B cell (primary cell): ENCODE data around the gene MDH2. TPM values are rescaled to one million over a fixed set of nuclear protein-coding genes. Genes with fewer than 3 reads are reported as not detected.

ENCODE experiments used
- ATAC-seq: fragments of 200-7000 bp; cut with Tn5 transposase; one replicate; pipeline ENCODE4 v1.10.0; 2021; ENCODE audit warnings: low read depth, mild to moderate bottlenecking, moderate number of reproducible peaks, moderate library complexity
- CTCF ChIA-PET: fragments of 350-600 bp; sonication (Branson Sonifier 250); formaldehyde crosslinking; loops from one replicate; lab custom pipeline; 2021; ENCODE audit warnings: antibody characterized with exemption, inconsistent platforms; lab: Charles Lee
- POLR2A ChIA-PET: fragments of 350-600 bp; sonication (Branson Sonifier 250); formaldehyde crosslinking; loops from one replicate; lab custom pipeline; 2021; ENCODE audit warnings: antibody characterized with exemption; lab: Charles Lee
- DNase-seq: peaks from one replicate; pipeline ENCODE4 v3.0.0; 2013
- H2AFZ ChIP-seq: 2 replicates; pipeline ENCODE4 v1.6.1; 2012; ENCODE audit warnings: mild to moderate bottlenecking, low read depth, low read length; ENCODE audit not compliant: insufficient read depth, poor library complexity, severe bottlenecking
- H3K27ac ChIP-seq, 2 donors: 1 replicate in 1 of 2; 2 replicates in 1 of 2; pipeline ENCODE4 v1.5.1; 2012 to 2013; ENCODE audit warnings: low read length in 2 of 2, mild to moderate bottlenecking in 2 of 2, moderate library complexity in 1 of 2
- H3K27me3 ChIP-seq, 4 experiments: fragments of 200-600 bp in 1 of 4; sonication (generic) in 1 of 4; replicated peaks in 1 of 4; 1 replicate in 2 of 4; 2 replicates in 2 of 4; pipeline versions ENCODE4 v1.6.1 to v1.7.0; 2013 to 2016; ENCODE audit warnings: low read length in 3 of 4, mild to moderate bottlenecking in 2 of 4, mixed read lengths in 1 of 4, moderate library complexity in 1 of 4; ENCODE audit not compliant: insufficient read depth in 4 of 4, control insufficient read depth in 3 of 4; ENCODE audit errors: control extremely low read depth in 1 of 4
- H3K36me3 ChIP-seq, 2 experiments: replicated peaks in 1 of 2; 1 replicate in 1 of 2; 2 replicates in 1 of 2; pipeline versions ENCODE4 v1.6.1 to v1.7.1; 2013; ENCODE audit warnings: low read length in 1 of 2; ENCODE audit not compliant: insufficient read depth in 2 of 2, control insufficient read depth in 1 of 2; ENCODE audit errors: control extremely low read depth in 1 of 2, extremely low read depth in 1 of 2
- H3K4me1 ChIP-seq, 2 donors: fragments of 200-600 bp in 1 of 2; sonication (generic) in 1 of 2; 1 replicate in 1 of 2; 2 replicates in 1 of 2; pipeline versions ENCODE4 v1.5.1 to v1.6.1; 2013 to 2017; ENCODE audit warnings: low read length in 2 of 2; ENCODE audit not compliant: control insufficient read depth in 2 of 2, insufficient read depth in 2 of 2
- H3K4me2 ChIP-seq: replicated peaks from 2 replicates; pipeline ENCODE3; 2012; ENCODE audit warnings: mild to moderate bottlenecking, low read depth, low read length; ENCODE audit not compliant: poor library complexity, severe bottlenecking
- H3K4me3 ChIP-seq, 5 experiments: fragments of 200-600 bp in 1 of 5; sonication (generic) in 1 of 5; 1 replicate in 3 of 5; 2 replicates in 2 of 5; pipeline versions ENCODE4 v1.5.1 to v1.7.0; 2011 to 2016; ENCODE audit warnings: low read length in 4 of 5, mild to moderate bottlenecking in 4 of 5, low read depth in 2 of 5, control low read depth in 1 of 5, moderate library complexity in 1 of 5; ENCODE audit not compliant: insufficient read depth in 1 of 5; ENCODE audit errors: control extremely low read depth in 1 of 5, extremely low read depth in 1 of 5
- H3K79me2 ChIP-seq: fragments of 200-600 bp; sonication (generic); one replicate; pipeline ENCODE4 v1.6.0; 2016; ENCODE audit warnings: low read length; ENCODE audit not compliant: control insufficient read depth, insufficient read depth
- H3K9ac ChIP-seq: fragments of 200-600 bp; sonication (generic); 2 replicates; pipeline ENCODE4 v1.6.1; 2017; ENCODE audit warnings: mild to moderate bottlenecking, low read length, moderate library complexity
- H3K9me3 ChIP-seq, 3 donors: one replicate each; pipeline versions ENCODE4 v1.6.1 to v1.7.1; 2013; ENCODE audit warnings: low read length in 2 of 3; ENCODE audit not compliant: control insufficient read depth in 2 of 3, insufficient read depth in 1 of 3; ENCODE audit errors: control extremely low read depth in 1 of 3
- H4K20me1 ChIP-seq: 2 replicates; pipeline ENCODE4 v1.6.0; 2012; ENCODE audit warnings: mild to moderate bottlenecking, low read length; ENCODE audit not compliant: insufficient read depth, control insufficient read depth, poor library complexity, severe bottlenecking
- H3K27ac Mint-ChIP-seq: one replicate; pipeline ENCODE4 v1.8.0; 2021; ENCODE audit warnings: mixed read lengths
- H3K27me3 Mint-ChIP-seq: one replicate; pipeline ENCODE4 v1.8.0; 2021; ENCODE audit warnings: mixed read lengths
- H3K4me1 Mint-ChIP-seq: one replicate; pipeline ENCODE4 v1.8.0; 2021; ENCODE audit warnings: mixed read lengths
- H3K4me3 Mint-ChIP-seq: one replicate; pipeline ENCODE4 v1.8.0; 2021; ENCODE audit warnings: mixed read lengths
- H3K9me3 Mint-ChIP-seq: one replicate; pipeline ENCODE4 v1.8.0; 2022; ENCODE audit warnings: mixed read lengths; ENCODE audit not compliant: insufficient read depth
- CTCF ChIP-seq: fragments of 200-600 bp; IDR thresholded peaks from one replicate; pipeline ENCODE4 v1.8.0; 2022; ENCODE audit warnings: antibody characterized with exemption, mild to moderate bottlenecking
- EZH2 ChIP-seq: IDR thresholded peaks from 2 replicates; pipeline ENCODE4 v1.6.1; 2012; ENCODE audit warnings: borderline replicate concordance, low read depth, mild to moderate bottlenecking, moderate library complexity, low read length; ENCODE audit not compliant: insufficient read depth, poor library complexity, severe bottlenecking
- WGBS: methylation state at CpG from one replicate; pipeline ENCODE4 v1.1.5; 2013; ENCODE audit warnings: missing lambda C conversion rate; ENCODE audit not compliant: insufficient coverage; 5-methylcytosine and 5-hydroxymethylcytosine counted together
- intact Hi-C: fragments of 100-400 bp; cut with micrococcal nuclease; formaldehyde crosslinking; loops from one replicate; pipeline ENCODE4 v1.10.0; 2022
- polyA plus RNA-seq: library from polyadenylated mRNA; depleted of rRNA; stranded (reverse); fragments of >200 nt; gene quantifications from 2 replicates; pipeline ENCODE4 v1.2.3, GENCODE V29; 2012
- total RNA-seq, 2 donors: library from RNA; stranded (reverse); fragments of 120-200 nt in 1 of 2; gene quantifications; 1 replicate in 1 of 2; 2 replicates in 1 of 2; pipeline versions ENCODE4 v1.2.3 to v1.2.4, GENCODE V29; 2013 to 2022

MDH2 gene
- total and polyA plus RNA-seq, 2 donors (not counting 1 experiment from before 2014, with no cell fraction given): 76.9 to 77.2 TPM

- ChIA-PET CTCF (no interaction called here), POLR2A (no interaction called here)
- 95% methylated on average over 6 of the region's 7 CpGs for WGBS
- H3K4me3 Mint-ChIP-seq: no peak overlapping the region
- Histone ChIP-seq H4K20me1 (peaks cover 18% of the 10 kb centered on the region), H3K4me3 (no peak overlapping the region), H3K4me2 (no peak overlapping the region), H3K27ac (no peak overlapping the region), H3K9me3 (no peaks in the 10 kb centered on the region), H2AFZ (no peak overlapping the region), H3K79me2 (peaks cover 67% of the 10 kb centered on the region), H3K27me3 (no peaks in the 10 kb centered on the region), H3K4me1 (peaks cover 14 to 16% of the 10 kb centered on the region in 2 donors), H3K36me3 (peaks cover 3 to 4% of the 10 kb centered on the region in 2 experiments), H3K9ac (no peak overlapping the region)
- no peaks in the 10 kb centered on the region for H3K27me3 Mint-ChIP-seq
- intact Hi-C loops: no loop called here
- no peak overlapping the region for H3K27ac Mint-ChIP-seq
- no peak for DNase-seq
- H3K9me3 Mint-ChIP-seq: no peaks in the 10 kb centered on the region
- TF ChIP-seq CTCF (no peak), EZH2 (no peak)
- ATAC-seq: no peak
- H3K4me1 Mint-ChIP-seq: peaks cover 31% of the 10 kb centered on the region
Measured at GRCh38 chr7:76044375-76044865, 3.5 kb upstream of the MDH2 start.

GRCh38 chr7:76047305-76047810, 548 bp upstream of the MDH2 start:
- WGBS: 2% methylated on average over 18 of the region's 21 CpGs
- Histone ChIP-seq H3K4me3 (peak overlapping the region; percentile 91 to 99 (median 99)), H3K79me2 (peaks cover 60% of the 10 kb centered on the region), H3K27me3 (no peaks in the 10 kb centered on the region), H2AFZ (peak overlapping the region; percentile 94), H4K20me1 (peaks cover 18% of the 10 kb centered on the region), H3K36me3 (peaks cover 1 to 5% of the 10 kb centered on the region in 2 experiments), H3K4me1 (peaks cover 14 to 16% of the 10 kb centered on the region in 2 donors), H3K27ac (peak overlapping the region; percentile 77 to 91), H3K4me2 (peak overlapping the region; percentile 98), H3K9ac (peak overlapping the region; percentile 98), H3K9me3 (no peaks in the 10 kb centered on the region)
- POLR2A ChIA-PET: interaction anchor here (0.6 to 1.2 kb wide), 5 partner anchors 52 to 519 kb away, joined by 3 to 11 read pairs (median 3); partner anchors contain the start of genes POR and RHBDD2
- no peak for ATAC-seq
- intact Hi-C loops: loop anchor here (5.0 kb wide), 2 partner anchors 120 to 310 kb away; partner anchors contain the start of gene YWHAG
- TF ChIP-seq CTCF (no peak), EZH2 (no peak)
- CTCF ChIA-PET: interaction anchor here (1.6 kb wide), 1 partner anchor 26 kb away, joined by 4 read pairs; no protein-coding TSS in a partner anchor
- H3K4me1 Mint-ChIP-seq: peaks cover 43% of the 10 kb centered on the region
- no peaks in the 10 kb centered on the region for H3K27me3 Mint-ChIP-seq
- no peak for DNase-seq
- peak overlapping the region; percentile 93 for H3K27ac Mint-ChIP-seq
- no peaks in the 10 kb centered on the region for H3K9me3 Mint-ChIP-seq
- peak overlapping the region; percentile 94 for H3K4me3 Mint-ChIP-seq
